ENCODE data around the gene SGMS1. TPM values are rescaled to one million over a fixed set of nuclear protein-coding genes. Genes with fewer than 3 reads are reported as not detected.

SGMS1 gene
- total and polyA plus RNA-seq, 2 experiments from 2014 or later, result 15.0 to 34.7 TPM

DNA sequence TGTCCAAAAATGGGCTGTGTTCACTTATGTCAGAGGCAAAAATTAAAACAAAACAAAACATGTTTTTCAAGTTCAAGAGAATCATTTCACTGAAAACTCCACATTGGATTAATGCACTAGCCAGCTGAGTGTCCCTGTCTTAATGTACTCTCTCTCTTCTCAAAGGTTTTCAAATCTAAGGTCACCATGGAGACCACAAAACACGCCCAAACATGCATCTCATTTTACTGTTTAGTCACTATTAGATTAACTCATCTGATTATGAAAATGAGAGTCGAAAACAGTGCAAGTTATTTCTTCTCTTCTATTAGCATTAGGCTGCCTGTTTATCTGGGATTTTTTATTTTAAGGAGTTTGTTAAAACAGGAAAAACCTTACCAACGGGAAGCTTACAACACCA lies 301.7 kb downstream of the SGMS1 start:
- no peak overlapping the region for H3K4me3 ChIP-seq
- H3K27me3 Mint-ChIP-seq (ENCODE audit: insufficient read depth, low read depth, poor library complexity), result no peaks in the 10 kb centered on the region
- H3K4me1 Mint-ChIP-seq, result peaks cover 26% of the 10 kb centered on the region
- H3K36me3 ChIP-seq (ENCODE audit: insufficient read depth), result no peaks in the 10 kb centered on the region
- H3K27me3 ChIP-seq (ENCODE audit: insufficient read depth), result no peaks in the 10 kb centered on the region
- no peak overlapping the region for H3K4me3 Mint-ChIP-seq
- no peaks in the 10 kb centered on the region for H3K79me2 ChIP-seq (replicated peaks; ENCODE audit: insufficient read depth)
- DNase-seq (ENCODE audit: low spot score) (no peak), ATAC-seq (no peak)
- no peak overlapping the region for H3K27ac ChIP-seq (ENCODE audit: low read depth)
- no peak overlapping the region for H3K4me2 ChIP-seq
- H3K36me3 Mint-ChIP-seq (ENCODE audit: low read depth), result no peaks in the 10 kb centered on the region
- no peaks in the 10 kb centered on the region for H3K9me3 Mint-ChIP-seq
- no peak overlapping the region for H2AFZ ChIP-seq
- no peaks in the 10 kb centered on the region for H3F3A ChIP-seq (replicated peaks; ENCODE audit: low read depth)
- H4K20me1 ChIP-seq (replicated peaks; ENCODE audit: insufficient read depth), result 0 out of 2 replicates have a peak, but pooled peaks cover 4% of the 10 kb centered on the region
- H3K27ac Mint-ChIP-seq, result no peak overlapping the region; the same call in 1 of the 2 replicates
- TF ChIP-seq JUNB (IDR thresholded peaks at IDR 0.05; ENCODE audit: unreplicated experiment) (no peak), STAT1 (IDR thresholded peaks at IDR 0.05; ENCODE audit: unreplicated experiment) (no peak), POLR2AphosphoS5 (IDR thresholded peaks at IDR 0.05; ENCODE audit: low read depth) (no peak), CREB1 (CRISPR knock-in tag; IDR thresholded peaks at IDR 0.05; ENCODE audit: low read depth) (no peak), ZNF114 (CRISPR knock-in tag; IDR thresholded peaks at IDR 0.05) (no peak), CTCF (conservative IDR thresholded peaks at IDR 0.05; ENCODE audit: low read depth in 2 of 2) (no peak), EZH2phosphoT487 (IDR thresholded peaks at IDR 0.05; ENCODE audit: unreplicated experiment) (no peak), EZH2 (IDR thresholded peaks at IDR 0.05; ENCODE audit: low read depth, unreplicated experiment) (no peak)
- H3K9me2 ChIP-seq (ENCODE audit: insufficient read depth), result no peaks in the 10 kb centered on the region
- peaks cover 21% of the 10 kb centered on the region for H3K4me1 ChIP-seq (ENCODE audit: insufficient read depth)

DNA sequence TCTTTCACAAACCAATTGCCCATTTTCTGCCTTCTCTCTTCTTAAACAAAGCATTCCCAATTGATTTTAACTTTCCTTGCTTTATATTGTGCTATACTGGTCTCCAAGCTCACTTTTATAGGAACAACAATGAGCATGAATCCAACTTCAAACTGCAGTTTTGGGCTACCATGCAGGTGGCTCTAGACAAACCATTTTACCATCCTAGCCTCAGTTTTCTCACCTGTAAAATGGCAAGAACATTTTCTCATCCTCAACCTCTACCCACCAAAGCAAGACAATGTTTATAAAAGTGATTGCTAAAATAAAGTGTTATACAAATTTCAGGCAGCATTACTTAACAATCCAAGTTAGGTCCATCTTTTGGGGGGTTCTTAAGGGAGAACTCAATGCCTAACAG lies 305.6 kb downstream of the SGMS1 start:
- DNase-seq (ENCODE audit: low spot score) (no peak), ATAC-seq (no peak)
- H3K27ac ChIP-seq (ENCODE audit: low read depth), result no peak overlapping the region
- H3K4me3 ChIP-seq, result no peak overlapping the region
- no peaks in the 10 kb centered on the region; the same call in 2 of the 3 replicates for H3K9me3 Mint-ChIP-seq
- no peaks in the 10 kb centered on the region for H3K4me1 ChIP-seq (ENCODE audit: insufficient read depth)
- H3K9me2 ChIP-seq (ENCODE audit: insufficient read depth), result no peaks in the 10 kb centered on the region
- no peak overlapping the region for H3K27ac Mint-ChIP-seq
- H3K4me2 ChIP-seq, result no peak overlapping the region
- no peak overlapping the region for H2AFZ ChIP-seq
- no peak overlapping the region for H3K4me3 Mint-ChIP-seq
- H3K4me1 Mint-ChIP-seq, result peaks cover 7% of the 10 kb centered on the region; the same call in 1 of the 3 replicates
- H3K36me3 ChIP-seq (ENCODE audit: insufficient read depth), result no peaks in the 10 kb centered on the region
- H3F3A ChIP-seq (replicated peaks; ENCODE audit: low read depth), result no peaks in the 10 kb centered on the region
- H4K20me1 ChIP-seq (replicated peaks; ENCODE audit: insufficient read depth), result 0 out of 2 replicates have a peak, but pooled peaks cover 4% of the 10 kb centered on the region
- H3K27me3 Mint-ChIP-seq (ENCODE audit: insufficient read depth, low read depth, poor library complexity), result no peaks in the 10 kb centered on the region
- H3K79me2 ChIP-seq (replicated peaks; ENCODE audit: insufficient read depth), result no peaks in the 10 kb centered on the region
- H3K36me3 Mint-ChIP-seq (ENCODE audit: low read depth), result no peaks in the 10 kb centered on the region
- no peaks in the 10 kb centered on the region for H3K27me3 ChIP-seq (ENCODE audit: insufficient read depth)
- no peak for TF ChIP-seq ETS1 (IDR thresholded peaks at IDR 0.05)
- TF ChIP-seq, protein P1, sequence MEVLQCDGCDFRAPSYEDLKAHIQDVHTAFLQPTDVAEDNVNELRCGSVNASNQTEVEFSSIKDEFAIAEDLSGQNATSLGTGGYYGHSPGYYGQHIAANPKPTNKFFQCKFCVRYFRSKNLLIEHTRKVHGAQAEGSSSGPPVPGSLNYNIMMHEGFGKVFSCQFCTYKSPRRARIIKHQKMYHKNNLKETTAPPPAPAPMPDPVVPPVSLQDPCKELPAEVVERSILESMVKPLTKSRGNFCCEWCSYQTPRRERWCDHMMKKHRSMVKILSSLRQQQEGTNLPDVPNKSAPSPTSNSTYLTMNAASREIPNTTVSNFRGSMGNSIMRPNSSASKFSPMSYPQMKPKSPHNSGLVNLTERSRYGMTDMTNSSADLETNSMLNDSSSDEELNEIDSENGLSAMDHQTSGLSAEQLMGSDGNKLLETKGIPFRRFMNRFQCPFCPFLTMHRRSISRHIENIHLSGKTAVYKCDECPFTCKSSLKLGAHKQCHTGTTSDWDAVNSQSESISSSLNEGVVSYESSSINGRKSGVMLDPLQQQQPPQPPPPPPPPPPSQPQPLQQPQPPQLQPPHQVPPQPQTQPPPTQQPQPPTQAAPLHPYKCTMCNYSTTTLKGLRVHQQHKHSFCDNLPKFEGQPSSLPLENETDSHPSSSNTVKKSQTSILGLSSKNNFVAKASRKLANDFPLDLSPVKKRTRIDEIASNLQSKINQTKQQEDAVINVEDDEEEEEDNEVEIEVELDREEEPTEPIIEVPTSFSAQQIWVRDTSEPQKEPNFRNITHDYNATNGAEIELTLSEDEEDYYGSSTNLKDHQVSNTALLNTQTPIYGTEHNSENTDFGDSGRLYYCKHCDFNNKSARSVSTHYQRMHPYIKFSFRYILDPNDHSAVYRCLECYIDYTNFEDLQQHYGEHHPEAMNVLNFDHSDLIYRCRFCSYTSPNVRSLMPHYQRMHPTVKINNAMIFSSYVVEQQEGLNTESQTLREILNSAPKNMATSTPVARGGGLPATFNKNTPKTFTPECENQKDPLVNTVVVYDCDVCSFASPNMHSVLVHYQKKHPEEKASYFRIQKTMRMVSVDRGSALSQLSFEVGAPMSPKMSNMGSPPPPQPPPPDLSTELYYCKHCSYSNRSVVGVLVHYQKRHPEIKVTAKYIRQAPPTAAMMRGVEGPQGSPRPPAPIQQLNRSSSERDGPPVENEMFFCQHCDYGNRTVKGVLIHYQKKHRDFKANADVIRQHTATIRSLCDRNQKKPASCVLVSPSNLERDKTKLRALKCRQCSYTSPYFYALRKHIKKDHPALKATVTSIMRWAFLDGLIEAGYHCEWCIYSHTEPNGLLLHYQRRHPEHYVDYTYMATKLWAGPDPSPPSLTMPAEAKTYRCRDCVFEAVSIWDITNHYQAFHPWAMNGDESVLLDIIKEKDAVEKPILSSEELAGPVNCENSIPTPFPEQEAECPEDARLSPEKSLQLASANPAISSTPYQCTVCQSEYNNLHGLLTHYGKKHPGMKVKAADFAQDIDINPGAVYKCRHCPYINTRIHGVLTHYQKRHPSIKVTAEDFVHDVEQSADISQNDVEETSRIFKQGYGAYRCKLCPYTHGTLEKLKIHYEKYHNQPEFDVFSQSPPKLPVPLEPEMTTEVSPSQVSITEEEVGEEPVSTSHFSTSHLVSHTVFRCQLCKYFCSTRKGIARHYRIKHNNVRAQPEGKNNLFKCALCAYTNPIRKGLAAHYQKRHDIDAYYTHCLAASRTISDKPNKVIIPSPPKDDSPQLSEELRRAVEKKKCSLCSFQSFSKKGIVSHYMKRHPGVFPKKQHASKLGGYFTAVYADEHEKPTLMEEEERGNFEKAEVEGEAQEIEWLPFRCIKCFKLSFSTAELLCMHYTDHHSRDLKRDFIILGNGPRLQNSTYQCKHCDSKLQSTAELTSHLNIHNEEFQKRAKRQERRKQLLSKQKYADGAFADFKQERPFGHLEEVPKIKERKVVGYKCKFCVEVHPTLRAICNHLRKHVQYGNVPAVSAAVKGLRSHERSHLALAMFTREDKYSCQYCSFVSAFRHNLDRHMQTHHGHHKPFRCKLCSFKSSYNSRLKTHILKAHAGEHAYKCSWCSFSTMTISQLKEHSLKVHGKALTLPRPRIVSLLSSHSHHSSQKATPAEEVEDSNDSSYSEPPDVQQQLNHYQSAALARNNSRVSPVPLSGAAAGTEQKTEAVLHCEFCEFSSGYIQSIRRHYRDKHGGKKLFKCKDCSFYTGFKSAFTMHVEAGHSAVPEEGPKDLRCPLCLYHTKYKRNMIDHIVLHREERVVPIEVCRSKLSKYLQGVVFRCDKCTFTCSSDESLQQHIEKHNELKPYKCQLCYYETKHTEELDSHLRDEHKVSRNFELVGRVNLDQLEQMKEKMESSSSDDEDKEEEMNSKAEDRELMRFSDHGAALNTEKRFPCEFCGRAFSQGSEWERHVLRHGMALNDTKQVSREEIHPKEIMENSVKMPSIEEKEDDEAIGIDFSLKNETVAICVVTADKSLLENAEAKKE (CRISPR knock-in tag; IDR thresholded peaks at IDR 0.05), result no peak
- no peak for TF ChIP-seq CTCF (conservative IDR thresholded peaks at IDR 0.05; ENCODE audit: low read depth in 2 of 2)
- no peak for TF ChIP-seq CREB1 (CRISPR knock-in tag; IDR thresholded peaks at IDR 0.05; ENCODE audit: low read depth)
- no peak for TF ChIP-seq NANOG (IDR thresholded peaks at IDR 0.05; ENCODE audit: borderline replicate concordance)
